Mononuclear cell (primary cell): ENCODE results near the gene CDX2. TPM values are rescaled to one million over a fixed set of nuclear protein-coding genes. Genes with fewer than 3 reads are reported as not detected.

Experiments
- H3K27me3 ChIP-seq: 2 replicates; pipeline ENCODE4 v1.6.0; 2011; ENCODE audit warnings: low read length, control low read depth; ENCODE audit not compliant: insufficient read depth
- H3K4me1 ChIP-seq: 2 replicates; pipeline ENCODE4 v1.5.1; 2011; ENCODE audit warnings: mild to moderate bottlenecking, low read length, control low read depth; ENCODE audit not compliant: insufficient read depth
- H3K4me3 ChIP-seq: 2 replicates; pipeline ENCODE4 v1.5.1; 2011; ENCODE audit warnings: mild to moderate bottlenecking, low read length, moderate library complexity
- H3K9me3 ChIP-seq: 2 replicates; pipeline ENCODE4 v1.5.1; 2011; ENCODE audit warnings: low read depth, mild to moderate bottlenecking, control low read depth, low read length
- total RNA-seq: library from RNA; depleted of rRNA; stranded (reverse); fragments of >200 nt; gene quantifications from one replicate; pipeline ENCODE4 v1.2.3, GENCODE V29; 2012

Gene CDX2
- total RNA-seq, 1 donor: not detected

GRCh38 chr13:27962982-27963381, 6.1 kb downstream of the CDX2 start:
- H3K9me3 ChIP-seq: no peaks in the 10 kb centered on the region
- peaks cover 22% of the 10 kb centered on the region for H3K4me1 ChIP-seq
- H3K27me3 ChIP-seq: peaks cover 97% of the 10 kb centered on the region
- H3K4me3 ChIP-seq: no peak overlapping the region

GRCh38 chr13:27962128-27962841, 6.8 kb downstream of the CDX2 start:
- peaks cover 97% of the 10 kb centered on the region for H3K27me3 ChIP-seq
- H3K9me3 ChIP-seq: no peaks in the 10 kb centered on the region

GRCh38 chr13:27961227-27962085, 7.7 kb downstream of the CDX2 start:
- H3K27me3 ChIP-seq: peaks cover 97% of the 10 kb centered on the region
- H3K4me1 ChIP-seq: peaks cover 20% of the 10 kb centered on the region
- no peaks in the 10 kb centered on the region for H3K9me3 ChIP-seq
- no peak overlapping the region for H3K4me3 ChIP-seq

More at GRCh38 chr13:27962128-27962841, 6.8 kb downstream of the CDX2 start:
- no peak overlapping the region for H3K4me3 ChIP-seq
- peaks cover 21% of the 10 kb centered on the region for H3K4me1 ChIP-seq

DNA sequence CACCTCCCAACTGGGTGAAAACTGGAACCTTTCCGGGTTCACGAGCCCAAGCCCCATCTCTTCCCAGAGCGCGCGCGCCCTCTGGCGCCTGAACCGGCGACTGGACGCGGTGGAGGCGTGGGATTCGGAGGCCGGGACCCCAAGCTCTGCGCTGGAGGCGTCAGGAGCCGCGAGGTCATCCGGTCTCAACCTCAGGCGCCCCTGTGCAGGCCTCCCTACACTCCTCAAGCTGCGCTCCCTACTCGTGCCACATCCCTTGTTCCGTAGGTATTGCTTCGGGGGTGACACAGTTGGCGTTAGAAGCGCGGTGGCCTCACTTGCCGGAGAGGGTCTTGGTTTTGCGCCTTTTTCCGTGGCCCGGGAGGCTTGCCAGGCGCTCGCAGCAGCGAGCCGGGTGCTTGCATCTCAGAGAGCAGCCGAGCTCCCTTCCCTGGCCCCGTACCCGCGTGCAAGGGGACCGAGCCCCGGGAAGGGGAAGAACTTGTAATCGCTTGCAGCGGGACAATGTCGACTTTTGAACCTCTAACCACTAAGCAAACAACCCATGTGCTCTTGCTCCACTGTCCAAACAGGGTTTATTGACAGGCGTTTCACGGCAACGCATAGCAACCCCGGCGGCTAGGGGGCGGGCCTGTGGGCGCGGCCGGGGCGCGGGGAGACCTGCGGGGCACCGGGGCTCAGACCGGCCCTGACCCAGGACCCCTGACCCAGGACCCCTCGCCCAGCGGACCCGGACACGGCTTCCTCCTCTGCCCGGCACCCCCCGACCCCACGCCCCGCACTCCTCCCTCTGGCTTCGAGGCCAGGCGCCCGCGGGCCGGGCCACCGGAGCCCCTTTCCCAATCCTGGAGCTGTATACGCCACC, 8.5 kb downstream of the CDX2 start:
- Histone ChIP-seq H3K27me3 (peaks cover 97% of the 10 kb centered on the region), H3K4me3 (no peak overlapping the region), H3K4me1 (peaks cover 16% of the 10 kb centered on the region), H3K9me3 (no peaks in the 10 kb centered on the region)

- Histone ChIP-seq H3K4me3 (no peak overlapping the region), H3K4me1 (peaks cover 16% of the 10 kb centered on the region), H3K27me3 (peaks cover 97% of the 10 kb centered on the region), H3K9me3 (no peaks in the 10 kb centered on the region)
These were observed 9.1 kb downstream of the CDX2 start for GRCh38 chr13:27959976-27960361.

DNA sequence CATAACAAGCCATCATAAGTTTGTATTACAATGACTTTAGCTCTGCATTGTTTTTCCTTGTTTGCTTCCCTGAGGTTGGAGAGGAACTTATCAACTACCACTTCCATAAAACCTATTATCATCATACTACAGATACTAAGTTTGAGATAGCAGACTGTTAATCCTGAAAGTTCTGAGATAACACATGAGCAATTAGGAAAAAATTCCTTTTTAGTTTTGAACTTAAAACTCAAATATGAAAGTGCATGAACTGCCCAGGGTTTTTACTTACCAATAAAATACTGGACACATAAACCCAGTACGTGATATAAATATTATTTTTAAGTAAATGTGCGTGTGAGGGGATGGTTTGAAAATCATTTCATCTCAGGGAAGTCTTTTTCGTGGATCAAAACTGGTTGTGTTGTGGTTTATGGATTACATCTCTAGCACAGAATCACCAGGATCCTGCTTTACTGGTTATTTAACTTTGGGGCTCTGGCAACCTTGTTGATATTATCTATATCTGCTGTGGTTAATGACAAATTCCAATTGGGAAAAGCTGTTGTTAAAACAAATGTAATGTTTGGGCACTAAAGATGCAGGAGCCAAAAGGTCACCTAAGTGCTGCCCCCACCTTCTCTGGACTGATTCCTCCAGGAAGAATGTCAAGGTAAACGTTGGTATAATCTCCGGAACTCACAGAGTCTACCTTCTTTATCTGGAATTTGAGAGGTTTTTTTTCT, 12.4 kb downstream of the CDX2 start:
- peaks cover 98% of the 10 kb centered on the region for H3K27me3 ChIP-seq
- H3K9me3 ChIP-seq: no peaks in the 10 kb centered on the region
- peaks cover 35% of the 10 kb centered on the region for H3K4me1 ChIP-seq
- H3K4me3 ChIP-seq: no peak overlapping the region

DNA sequence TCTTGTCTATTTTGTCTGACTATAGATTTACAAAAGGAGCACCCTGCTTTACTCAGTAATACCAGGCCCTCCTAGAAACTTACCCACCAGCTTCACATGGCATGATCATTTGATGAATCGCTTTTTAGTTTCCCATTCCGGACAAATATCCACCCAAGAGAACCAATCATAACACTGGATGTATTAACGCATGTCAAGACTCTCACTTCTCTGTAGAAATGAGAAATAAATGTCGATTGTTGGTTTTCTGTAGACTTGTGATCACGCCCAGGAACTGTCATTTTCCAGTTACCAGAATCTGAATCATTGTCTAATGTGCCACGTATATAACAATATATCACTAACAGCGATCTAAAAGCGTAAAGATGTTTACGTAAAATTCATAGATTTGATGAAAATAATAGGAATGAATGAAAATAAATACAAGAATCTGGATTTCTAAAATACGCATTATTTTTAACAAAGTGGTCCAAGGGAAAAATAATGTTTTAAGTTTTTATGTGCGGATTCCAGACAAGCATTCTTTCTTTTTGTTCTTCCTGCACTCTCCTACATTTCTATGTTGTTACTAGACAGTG, 14.0 kb downstream of the CDX2 start:
- H3K27me3 ChIP-seq: peaks cover 95% of the 10 kb centered on the region

DNA sequence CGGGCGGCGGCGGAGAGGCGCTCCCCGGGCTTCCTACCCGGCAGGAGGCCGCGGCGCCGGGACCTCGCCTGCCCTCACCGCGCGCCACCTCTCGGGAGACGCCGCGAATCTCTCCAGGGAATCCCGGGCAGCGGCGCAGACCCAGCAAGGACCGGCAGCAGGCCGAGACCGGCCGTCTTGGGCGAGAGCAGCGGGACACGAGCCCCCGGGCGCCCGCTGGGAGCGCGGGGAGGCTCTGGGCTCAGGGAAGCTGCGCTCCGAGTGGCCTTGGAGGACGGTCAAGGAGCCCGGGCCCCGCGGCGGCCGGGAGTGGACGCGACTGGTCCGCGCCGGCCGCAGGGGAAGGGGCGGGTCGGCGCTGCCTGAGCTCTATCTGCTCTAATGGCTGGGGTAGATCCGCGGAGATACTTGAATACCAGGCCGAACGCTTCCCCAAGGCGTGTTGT, 14.7 kb downstream of the CDX2 start:
- peak overlapping the region; percentile 19 for H3K4me3 ChIP-seq
- peaks cover 19% of the 10 kb centered on the region for H3K4me1 ChIP-seq
- H3K9me3 ChIP-seq: no peaks in the 10 kb centered on the region
- peaks cover 92% of the 10 kb centered on the region for H3K27me3 ChIP-seq

More for the DNA sequence above, 14.0 kb downstream of the CDX2 start:
- no peaks in the 10 kb centered on the region for H3K9me3 ChIP-seq
- H3K4me3 ChIP-seq: no peak overlapping the region
- H3K4me1 ChIP-seq: peaks cover 21% of the 10 kb centered on the region

GRCh38 chr13:27953676-27954405, 15.3 kb downstream of the CDX2 start:
- H3K4me3 ChIP-seq: peak overlapping the region; percentile 19
- peaks cover 86% of the 10 kb centered on the region for H3K27me3 ChIP-seq
- H3K4me1 ChIP-seq: peaks cover 19% of the 10 kb centered on the region
- H3K9me3 ChIP-seq: no peaks in the 10 kb centered on the region

DNA sequence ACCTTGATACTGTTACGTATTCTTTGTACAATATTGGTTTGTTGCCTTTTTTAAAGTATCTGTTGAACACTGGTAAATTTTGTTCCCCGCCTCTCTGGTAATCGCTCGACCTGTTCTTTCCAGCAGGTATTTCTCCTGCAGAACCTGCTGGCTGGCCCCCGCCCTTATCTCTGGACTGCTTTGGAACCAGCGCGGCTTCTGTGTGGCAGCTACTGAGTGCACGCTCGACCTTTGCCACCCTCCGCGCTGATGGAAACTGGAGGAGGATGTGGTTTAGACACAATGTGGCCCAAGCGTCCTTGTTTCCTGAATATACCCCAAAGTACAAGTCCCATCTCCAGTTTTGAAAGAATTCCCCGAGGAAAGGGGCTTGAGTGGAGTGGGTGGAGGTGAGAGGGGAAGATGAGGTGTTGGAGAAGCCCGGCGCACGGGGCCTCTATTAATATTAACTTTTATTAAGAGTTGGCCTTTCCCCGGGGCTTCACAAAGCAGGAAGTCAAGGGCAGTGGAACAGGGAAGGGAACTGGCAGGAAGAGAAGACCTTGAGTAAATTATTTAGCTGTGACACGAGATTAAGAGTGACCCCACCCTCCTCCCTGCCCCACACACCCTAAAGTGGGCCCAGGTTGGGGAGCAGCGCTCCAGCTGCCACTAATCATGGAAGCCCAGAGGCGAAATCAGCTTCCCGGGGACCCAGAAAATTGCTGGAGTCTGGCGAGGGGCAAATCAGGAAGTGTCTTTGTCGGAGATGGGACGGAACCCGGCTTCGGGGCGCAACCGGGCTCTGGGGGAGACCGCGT, 16.0 kb downstream of the CDX2 start:
- H3K4me3 ChIP-seq: no peak overlapping the region
- peaks cover 19% of the 10 kb centered on the region for H3K4me1 ChIP-seq
- H3K9me3 ChIP-seq: no peaks in the 10 kb centered on the region
- peaks cover 79% of the 10 kb centered on the region for H3K27me3 ChIP-seq

DNA sequence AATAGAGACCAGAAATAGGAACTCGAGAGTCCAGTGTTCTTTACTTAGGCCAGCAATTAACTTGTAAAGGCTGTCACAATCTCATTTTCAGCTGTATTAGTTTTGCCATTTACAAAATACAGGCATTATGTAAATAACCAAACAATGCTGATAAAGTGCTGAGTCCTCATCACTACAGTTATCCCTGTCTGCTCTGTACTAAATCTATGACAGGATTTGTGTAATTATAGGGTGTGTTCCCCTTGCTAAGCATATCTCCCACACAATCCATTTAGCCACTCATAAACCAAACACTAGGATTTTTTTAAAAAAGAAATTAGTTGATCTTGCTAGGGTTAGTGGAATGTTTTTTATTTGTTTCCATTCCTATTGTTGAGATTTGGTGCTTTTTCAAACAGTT, 26.1 kb downstream of the CDX2 start:
- Histone ChIP-seq H3K27me3 (peaks cover 20% of the 10 kb centered on the region), H3K4me3 (no peak overlapping the region), H3K4me1 (no peaks in the 10 kb centered on the region), H3K9me3 (peaks cover 5% of the 10 kb centered on the region)

GRCh38 chr13:27933580-27934328, 35.4 kb downstream of the CDX2 start:
- H3K4me1 ChIP-seq: no peaks in the 10 kb centered on the region
- no peak overlapping the region for H3K4me3 ChIP-seq
- H3K27me3 ChIP-seq: peaks cover 45% of the 10 kb centered on the region
- no peaks in the 10 kb centered on the region for H3K9me3 ChIP-seq
